Measurements from ENCODE around the gene KRTAP5-3.
"Not testable (repeated sequence)": the region's sequence is repeated elsewhere in the genome, so short reads cannot be mapped to it uniquely, and the experiment has no call there.

KRTAP5-3 gene

DNA sequence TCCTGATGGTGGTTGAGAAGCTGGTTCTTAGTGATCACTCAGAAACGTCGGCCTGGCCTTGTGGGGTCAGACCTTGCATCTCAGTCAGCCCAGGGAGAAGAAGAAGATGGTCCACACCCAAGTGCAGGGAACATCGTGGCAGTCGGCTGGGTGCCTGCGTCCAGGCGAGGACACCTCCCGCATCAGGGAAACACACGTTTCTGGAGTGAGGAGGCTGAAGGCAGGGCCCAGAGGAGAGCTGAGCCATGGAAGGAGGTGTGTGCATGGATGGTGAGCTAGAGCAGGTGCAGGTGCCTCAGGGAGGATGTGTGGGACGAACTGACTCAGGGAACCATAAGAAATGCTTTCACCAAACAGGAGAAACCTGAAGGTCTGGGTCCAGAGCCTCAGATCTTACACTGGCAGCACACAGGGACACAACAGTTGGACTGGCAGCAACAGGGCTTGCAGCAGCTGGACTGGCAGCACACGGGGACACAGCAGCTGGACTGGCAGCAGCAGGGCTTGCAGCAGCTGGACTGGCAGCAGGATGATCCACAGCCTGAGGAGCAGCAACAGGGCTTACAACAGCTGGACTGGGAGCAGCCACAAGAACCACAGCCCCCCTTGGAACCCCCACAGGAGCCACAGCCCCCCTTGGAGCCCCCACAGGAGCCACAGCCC lies 10.8 kb downstream of the KRTAP5-3 start:
- TF ChIP-seq FOXM1 (IDR thresholded peaks at IDR 0.05; ENCODE audit: borderline replicate concordance) (no peak), ELF4 (IDR thresholded peaks at IDR 0.05) (no peak)
- POLR2A ChIA-PET = no interaction called here
- no peak for DNase-seq (ENCODE audit: extremely low spot score)
- CTCF ChIA-PET = no interaction called here

DNA sequence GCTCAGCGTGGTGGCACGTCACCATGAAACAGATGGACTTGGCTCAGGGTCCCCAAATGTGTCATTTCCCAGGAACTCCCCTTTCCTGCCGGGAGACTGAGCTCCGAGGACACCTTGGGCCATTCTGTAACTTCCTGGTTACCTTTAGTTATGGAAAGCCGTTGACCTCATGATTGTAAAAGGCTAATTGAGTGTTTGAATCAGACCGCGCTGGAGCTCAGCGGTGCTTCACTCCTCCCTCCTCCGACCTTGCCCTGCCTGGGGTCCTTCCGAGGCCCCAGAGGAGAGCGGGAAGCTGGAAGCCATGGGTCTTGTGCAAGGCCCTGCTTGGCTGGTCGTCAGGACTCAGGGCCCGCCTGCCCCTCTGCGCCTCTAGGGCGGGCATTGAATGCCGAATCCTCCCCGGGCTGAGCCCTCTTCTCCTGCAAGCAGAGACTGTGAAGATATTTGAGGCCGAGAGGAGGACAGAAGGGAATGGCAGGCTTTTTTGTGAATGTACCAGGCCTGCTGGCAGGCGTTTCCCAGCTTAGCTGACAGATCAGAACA lies 11.6 kb downstream of the KRTAP5-3 start:
- not testable (repeated sequence) for DNase-seq (ENCODE audit: extremely low spot score)
- CTCF ChIA-PET = interaction anchor here (0.9 kb wide), 1 partner anchor 20 kb away, joined by 3 read pairs; no protein-coding TSS in a partner anchor

GRCh38 chr11:1595994-1596575 lies 12.2 kb downstream of the KRTAP5-3 start:
- CTCF ChIA-PET = interaction anchor here (0.9 to 1.5 kb wide), 5 partner anchors 14 to 49 kb away, joined by 3 to 8 read pairs (median 4); no protein-coding TSS in a partner anchor
- POLR2A ChIA-PET; DNase-seq (ENCODE audit: extremely low spot score): not testable (repeated sequence)

More for the DNA sequence above, 11.6 kb downstream of the KRTAP5-3 start:
- POLR2A ChIA-PET = not testable (repeated sequence)

GRCh38 chr11:1592628-1593027 lies 15.6 kb downstream of the KRTAP5-3 start:
- TF ChIP-seq SUZ12 (IDR thresholded peaks at IDR 0.05) = no peak
- DNase-seq (ENCODE audit: extremely low spot score) = no peak
- POLR2A ChIA-PET = no interaction called here
- CTCF ChIA-PET = interaction anchor here (0.7 kb wide), 1 partner anchor 16 kb away, joined by 3 read pairs; the partner anchor contains the start of gene KRTAP5-3

DNA sequence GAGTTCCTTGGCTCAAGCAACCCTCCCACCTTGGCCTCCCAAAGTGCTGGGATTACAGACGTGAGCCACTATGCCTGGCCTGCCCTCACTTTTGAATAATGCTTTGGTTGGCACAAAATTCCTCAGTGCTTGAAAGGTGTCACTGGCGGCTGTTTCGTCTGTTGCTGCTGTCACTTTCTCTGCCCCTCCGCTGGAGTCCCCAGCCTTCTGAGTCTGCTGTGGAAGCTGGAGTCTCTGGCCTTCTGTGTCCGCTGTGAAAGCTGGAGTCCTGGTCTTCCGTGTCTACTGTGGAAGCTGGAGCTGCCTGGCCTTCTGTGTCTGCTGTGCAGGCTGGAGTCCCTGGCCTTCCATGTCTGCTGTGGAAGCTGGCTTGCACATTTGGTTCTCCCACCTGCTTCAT lies 18.3 kb downstream of the KRTAP5-3 start:
- DNase-seq (ENCODE audit: extremely low spot score) = no peak
- ChIA-PET POLR2A (no interaction called here), CTCF (no interaction called here)
- TF ChIP-seq NFRKB (IDR thresholded peaks at IDR 0.05) = no peak
- TF ChIP-seq HDGF (IDR thresholded peaks at IDR 0.05; ENCODE audit: borderline replicate concordance) = no peak
- TF ChIP-seq ZNF384 (IDR thresholded peaks at IDR 0.05) = no peak
- TF ChIP-seq FOXM1 (IDR thresholded peaks at IDR 0.05; ENCODE audit: borderline replicate concordance) = no peak
- TF ChIP-seq TARDBP (IDR thresholded peaks at IDR 0.05) = no peak
- no peak for TF ChIP-seq PKNOX1 (IDR thresholded peaks at IDR 0.05)
- TF ChIP-seq FOXK2 (IDR thresholded peaks at IDR 0.05) = no peak

- POLR2A ChIA-PET; DNase-seq (ENCODE audit: extremely low spot score): not testable (repeated sequence)
- CTCF ChIA-PET = interaction anchor here (1.0 kb wide), 1 partner anchor 43 kb away, joined by 4 read pairs; no protein-coding TSS in a partner anchor
Measured at GRCh38 chr11:1589191-1589963, 18.9 kb downstream of the KRTAP5-3 start.

- no peak for DNase-seq (ENCODE audit: extremely low spot score)
- POLR2A ChIA-PET = no interaction called here
- CTCF ChIA-PET = interaction anchor here (0.6 kb wide), 1 partner anchor 38 kb away, joined by 4 read pairs; no protein-coding TSS in a partner anchor
- no peak for TF ChIP-seq LEF1 (IDR thresholded peaks at IDR 0.05; ENCODE audit: borderline replicate concordance)
- no peak for TF ChIP-seq CTBP1 (IDR thresholded peaks at IDR 0.05; ENCODE audit: borderline replicate concordance)
- TF ChIP-seq SUZ12 (IDR thresholded peaks at IDR 0.05) = no peak
- no peak for TF ChIP-seq ARNT (IDR thresholded peaks at IDR 0.05)
- TF ChIP-seq HDGF (IDR thresholded peaks at IDR 0.05; ENCODE audit: borderline replicate concordance) = no peak
- TF ChIP-seq FOXA1 (IDR thresholded peaks at IDR 0.05) = no peak
- TF ChIP-seq FOXM1 (IDR thresholded peaks at IDR 0.05; ENCODE audit: borderline replicate concordance) = no peak
- no peak for TF ChIP-seq PKNOX1 (IDR thresholded peaks at IDR 0.05)
- no peak for TF ChIP-seq SP1 (IDR thresholded peaks at IDR 0.05)
- no peak for TF ChIP-seq BHLHE40 (IDR thresholded peaks at IDR 0.05; ENCODE audit: borderline replicate concordance)
- no peak for TF ChIP-seq L3MBTL2 (conservative IDR thresholded peaks at IDR 0.05)
- no peak for TF ChIP-seq ZNF384 (IDR thresholded peaks at IDR 0.05)
- no peak for TF ChIP-seq FOXK2 (IDR thresholded peaks at IDR 0.05)
- TF ChIP-seq NFRKB (IDR thresholded peaks at IDR 0.05) = no peak
- TF ChIP-seq ELF4 (IDR thresholded peaks at IDR 0.05) = no peak
Measured at GRCh38 chr11:1586699-1587098, 21.6 kb downstream of the KRTAP5-3 start.

DNA sequence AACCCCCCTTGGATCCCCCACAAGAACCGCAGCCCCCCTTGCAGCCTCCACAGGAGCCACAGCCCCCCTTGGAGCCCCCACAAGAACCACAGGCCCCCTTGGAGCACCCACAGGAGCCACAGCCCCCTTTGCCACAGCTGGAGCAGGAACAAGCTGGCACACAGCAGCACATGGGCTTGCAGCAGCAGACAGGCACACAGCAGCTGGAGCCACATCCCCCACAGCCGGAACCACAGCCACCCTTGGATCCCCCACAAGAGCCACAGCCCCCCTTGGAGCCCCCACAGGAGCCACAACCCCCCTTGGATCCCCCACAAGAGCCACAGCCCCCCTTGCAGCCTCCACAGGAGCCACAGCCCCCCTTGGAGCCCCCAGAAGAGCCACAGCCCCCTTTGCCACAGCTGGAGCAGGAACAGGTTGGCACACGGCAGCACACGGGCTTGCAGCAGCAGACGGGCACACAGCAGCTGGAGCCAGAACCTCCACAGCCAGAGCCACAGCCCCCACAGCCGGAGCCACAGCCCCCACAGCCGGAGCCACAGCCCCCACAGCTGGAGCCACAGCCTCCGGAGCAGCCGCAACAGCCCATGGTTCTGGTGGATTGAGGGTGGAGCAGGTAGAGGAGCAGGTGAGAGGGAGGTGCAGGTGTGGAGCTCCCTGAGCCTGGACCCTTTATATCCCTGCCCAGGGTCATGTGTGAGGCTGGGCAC lies 23.4 kb downstream of the KRTAP5-3 start, which contains the start of gene KRTAP5-1:
TSS of gene KRTAP5-1 (minus strand) at position 623 of the 710 bp plus-strand sequence. CDS start at position 589, 34 bp downstream.
- DNase-seq (ENCODE audit: extremely low spot score); POLR2A ChIA-PET; CTCF ChIA-PET: not testable (repeated sequence)

GRCh38 chr11:1582909-1583308 lies 25.4 kb downstream of the KRTAP5-3 start:
- POLR2A ChIA-PET; DNase-seq (ENCODE audit: extremely low spot score): not testable (repeated sequence)
- CTCF ChIA-PET = interaction anchor here (1.6 kb wide), 1 partner anchor 12 kb away, joined by 6 read pairs; no protein-coding TSS in a partner anchor

Measured in HEK293T (cell line).